OCI-LY1 (cell line): ENCODE results near the gene SLC22A3.

Source experiments
- H2AFZ ChIP-seq: fragments of 200-600 bp; sonication (generic), shearing (Covaris generic); 2 replicates; pipeline ENCODE4 v1.6.0; 2014; ENCODE audit warnings: antibody characterized with exemption, mild to moderate bottlenecking, low read length
- H3F3A ChIP-seq: fragments of 200-600 bp; sonication (generic), shearing (Covaris generic); 2 replicates; pipeline ENCODE4 v1.6.0; 2014; ENCODE audit warnings: mild to moderate bottlenecking, antibody characterized with exemption, low read length, moderate library complexity; ENCODE audit not compliant: insufficient read depth
- H3K27ac ChIP-seq: fragments of 200-600 bp; sonication (generic); 2 replicates; pipeline ENCODE4 v1.5.1; 2014; ENCODE audit warnings: low read length, mixed run types, mild to moderate bottlenecking, low read depth; ENCODE audit not compliant: poor library complexity, severe bottlenecking
- H3K27me3 ChIP-seq: fragments of 200-600 bp; sonication (generic); 2 replicates; pipeline ENCODE4 v1.6.0; 2014; ENCODE audit warnings: antibody characterized with exemption, mild to moderate bottlenecking, low read length, moderate library complexity; ENCODE audit not compliant: insufficient read depth
- H3K36me3 ChIP-seq: fragments of 200-600 bp; sonication (generic); 2 replicates; pipeline ENCODE4 v1.6.1; 2014; ENCODE audit warnings: mild to moderate bottlenecking, antibody characterized with exemption, low read length, moderate library complexity, mixed read lengths; ENCODE audit not compliant: insufficient read depth
- H3K4me1 ChIP-seq: fragments of 200-600 bp; sonication (generic); 2 replicates; pipeline ENCODE4 v1.5.1; 2014; ENCODE audit warnings: mild to moderate bottlenecking, low read length, moderate library complexity; ENCODE audit not compliant: insufficient read depth, severe bottlenecking
- H3K4me2 ChIP-seq: fragments of 200-600 bp; sonication (generic), shearing (Covaris generic); 2 replicates; pipeline ENCODE4 v1.6.1; 2014; ENCODE audit warnings: low read length
- H3K4me3 ChIP-seq: fragments of 200-600 bp; sonication (generic); 2 replicates; pipeline ENCODE4 v1.5.1; 2014; ENCODE audit warnings: low read length, low read depth, mild to moderate bottlenecking, mixed read lengths; ENCODE audit not compliant: poor library complexity, severe bottlenecking
- H3K79me2 ChIP-seq: fragments of 200-600 bp; shearing (Covaris generic); 2 replicates; pipeline ENCODE4 v1.6.1; 2016; ENCODE audit warnings: mixed run types, low read length, mixed read lengths; ENCODE audit not compliant: insufficient read depth
- H3K9ac ChIP-seq: fragments of 200-600 bp; sonication (generic), shearing (Covaris generic); 2 replicates; pipeline ENCODE4 v1.6.1; 2014; ENCODE audit warnings: mild to moderate bottlenecking, low read length, mixed read lengths
- H3K9me2 ChIP-seq: fragments of 200-600 bp; sonication (generic), shearing (Covaris generic); 2 replicates; pipeline ENCODE4 v1.6.1; 2014; ENCODE audit warnings: low read depth, mild to moderate bottlenecking, low read length, mixed read lengths
- H3K9me3 ChIP-seq: fragments of 200-600 bp; shearing (Covaris generic); 2 replicates; pipeline ENCODE4 v1.6.1; 2014; ENCODE audit warnings: low read length, mixed read lengths
- H4K20me1 ChIP-seq: fragments of 200-600 bp; sonication (generic), shearing (Covaris generic); 2 replicates; pipeline ENCODE4 v1.6.0; 2016; ENCODE audit warnings: mild to moderate bottlenecking, low read length; ENCODE audit not compliant: insufficient read depth
- CTCF ChIP-seq: fragments of 200-600 bp; sonication (generic), shearing (Covaris generic); IDR thresholded peaks from 2 replicates; pipeline ENCODE4 v1.5.1; 2017; ENCODE audit warnings: mild to moderate bottlenecking, antibody characterized with exemption, low read length, moderate library complexity, mixed read lengths
- EZH2 ChIP-seq: fragments of 200-600 bp; sonication (generic), shearing (Covaris generic); IDR thresholded peaks from 2 replicates; pipeline ENCODE4 v1.8.0; 2017; ENCODE audit warnings: borderline replicate concordance, mixed run types, mild to moderate bottlenecking, antibody characterized with exemption, low read length, moderate library complexity, mixed read lengths

The SLC22A3 gene

GRCh38 chr6:160336200-160336599 is 12.0 kb upstream of the SLC22A3 start:
- TF ChIP-seq CTCF = no peak
- no peak for TF ChIP-seq EZH2
- H3K9ac ChIP-seq = no peak overlapping the region
- no peaks in the 10 kb centered on the region for H3K4me1 ChIP-seq

GRCh38 chr6:160337301-160337700 is 10.9 kb upstream of the SLC22A3 start:
- no peak overlapping the region for H3K27ac ChIP-seq
- no peak overlapping the region for H3K9ac ChIP-seq
- H3K79me2 ChIP-seq = no peaks in the 10 kb centered on the region
- H3K4me3 ChIP-seq = no peak overlapping the region
- H4K20me1 ChIP-seq = no peaks in the 10 kb centered on the region
- H3K4me1 ChIP-seq = no peaks in the 10 kb centered on the region
- H3K36me3 ChIP-seq = no peaks in the 10 kb centered on the region
- H3K27me3 ChIP-seq = no peaks in the 10 kb centered on the region
- H3F3A ChIP-seq = no peaks in the 10 kb centered on the region
- no peaks in the 10 kb centered on the region for H3K9me2 ChIP-seq
- H3K9me3 ChIP-seq = no peaks in the 10 kb centered on the region
- H2AFZ ChIP-seq = no peak overlapping the region
- H3K4me2 ChIP-seq = no peak overlapping the region
- TF ChIP-seq EZH2 (no peak), CTCF (no peak)

More at GRCh38 chr6:160336200-160336599, 12.0 kb upstream of the SLC22A3 start:
- H3K9me3 ChIP-seq = no peaks in the 10 kb centered on the region
- H4K20me1 ChIP-seq = no peaks in the 10 kb centered on the region
- H3F3A ChIP-seq = no peaks in the 10 kb centered on the region
- H3K27ac ChIP-seq = no peak overlapping the region
- H2AFZ ChIP-seq = no peak overlapping the region
- H3K4me2 ChIP-seq = no peak overlapping the region
- no peaks in the 10 kb centered on the region for H3K79me2 ChIP-seq
- H3K4me3 ChIP-seq = no peak overlapping the region
- H3K36me3 ChIP-seq = no peaks in the 10 kb centered on the region
- H3K9me2 ChIP-seq = no peaks in the 10 kb centered on the region
- no peaks in the 10 kb centered on the region for H3K27me3 ChIP-seq

- H3F3A ChIP-seq = no peaks in the 10 kb centered on the region
- no peak overlapping the region for H3K4me2 ChIP-seq
- H3K27me3 ChIP-seq = no peaks in the 10 kb centered on the region
- no peaks in the 10 kb centered on the region for H3K9me2 ChIP-seq
- TF ChIP-seq CTCF (no peak), EZH2 (no peak)
- H3K79me2 ChIP-seq = no peaks in the 10 kb centered on the region
- no peak overlapping the region for H2AFZ ChIP-seq
- H4K20me1 ChIP-seq = no peaks in the 10 kb centered on the region
- H3K4me3 ChIP-seq = no peak overlapping the region
- no peaks in the 10 kb centered on the region for H3K4me1 ChIP-seq
- no peaks in the 10 kb centered on the region for H3K9me3 ChIP-seq
- no peak overlapping the region for H3K9ac ChIP-seq
- H3K27ac ChIP-seq = no peak overlapping the region
- no peaks in the 10 kb centered on the region for H3K36me3 ChIP-seq
Measured at GRCh38 chr6:160337991-160338390, 10.2 kb upstream of the SLC22A3 start.
